ENCODE measurements around the gene TP73. TPM values are rescaled to one million over a fixed set of nuclear protein-coding genes. Genes with fewer than 3 reads are reported as not detected.

Gene TP73
- total RNA-seq, 2 donors from 2014 or later, result not detected

DNA sequence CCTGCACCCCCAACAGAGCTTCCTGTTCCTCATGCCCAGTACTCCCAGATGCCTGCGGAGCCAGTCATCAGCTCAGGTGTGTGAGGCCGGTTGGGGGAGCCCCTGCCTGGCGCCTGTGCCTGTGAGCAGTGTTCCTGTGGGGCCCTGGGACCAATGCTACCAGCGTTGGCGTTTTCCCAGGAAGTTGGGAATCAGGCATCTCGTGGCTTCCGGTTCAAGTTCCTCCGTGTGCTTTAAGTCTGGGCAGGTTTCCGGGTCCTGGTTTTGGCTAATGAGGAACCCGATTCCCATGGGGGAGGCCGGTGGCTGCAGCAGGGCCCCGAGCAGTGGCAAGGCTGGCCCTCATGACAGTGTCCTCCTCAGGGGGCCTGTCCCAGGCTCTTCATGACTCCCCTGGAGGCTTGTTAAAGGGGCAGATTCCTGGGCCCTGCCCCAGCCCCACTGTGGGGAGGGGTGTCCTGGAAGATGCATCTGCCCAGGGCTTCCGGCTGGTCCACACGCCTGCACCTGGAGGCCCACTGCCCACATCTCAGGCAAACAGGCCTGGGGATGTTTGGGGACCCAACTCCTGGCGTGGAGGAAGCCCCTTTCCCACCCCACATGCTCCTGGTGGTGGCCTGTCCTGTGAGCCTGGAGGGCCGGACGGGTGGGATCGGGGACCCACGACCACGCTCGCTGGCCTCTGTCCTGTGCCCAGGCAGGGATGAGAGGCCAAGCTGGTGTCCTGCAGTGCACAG is 26.2 kb downstream of the TP73 start:
- no peaks in the 10 kb centered on the region for H3K4me1 ChIP-seq (ENCODE audit: control insufficient read depth in 1 of 2, low read depth in 2 of 2)
- H3K9me3 ChIP-seq, result no peaks in the 10 kb centered on the region
- no peak overlapping the region for H3K27ac ChIP-seq
- no peaks in the 10 kb centered on the region for H3K36me3 ChIP-seq
- DNase-seq (ENCODE audit: low spot score), result no peak
- H3K27me3 ChIP-seq (replicated peaks; ENCODE audit: insufficient read depth), result no peaks in the 10 kb centered on the region
- TF ChIP-seq, protein P1, sequence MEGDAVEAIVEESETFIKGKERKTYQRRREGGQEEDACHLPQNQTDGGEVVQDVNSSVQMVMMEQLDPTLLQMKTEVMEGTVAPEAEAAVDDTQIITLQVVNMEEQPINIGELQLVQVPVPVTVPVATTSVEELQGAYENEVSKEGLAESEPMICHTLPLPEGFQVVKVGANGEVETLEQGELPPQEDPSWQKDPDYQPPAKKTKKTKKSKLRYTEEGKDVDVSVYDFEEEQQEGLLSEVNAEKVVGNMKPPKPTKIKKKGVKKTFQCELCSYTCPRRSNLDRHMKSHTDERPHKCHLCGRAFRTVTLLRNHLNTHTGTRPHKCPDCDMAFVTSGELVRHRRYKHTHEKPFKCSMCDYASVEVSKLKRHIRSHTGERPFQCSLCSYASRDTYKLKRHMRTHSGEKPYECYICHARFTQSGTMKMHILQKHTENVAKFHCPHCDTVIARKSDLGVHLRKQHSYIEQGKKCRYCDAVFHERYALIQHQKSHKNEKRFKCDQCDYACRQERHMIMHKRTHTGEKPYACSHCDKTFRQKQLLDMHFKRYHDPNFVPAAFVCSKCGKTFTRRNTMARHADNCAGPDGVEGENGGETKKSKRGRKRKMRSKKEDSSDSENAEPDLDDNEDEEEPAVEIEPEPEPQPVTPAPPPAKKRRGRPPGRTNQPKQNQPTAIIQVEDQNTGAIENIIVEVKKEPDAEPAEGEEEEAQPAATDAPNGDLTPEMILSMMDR (IDR thresholded peaks at IDR 0.05), result no peak
- ATAC-seq (ENCODE audit: insufficient number of reproducible peaks, low FRiP score, low read depth), result no peak
- H3K4me3 ChIP-seq, result no peak overlapping the region

DNA sequence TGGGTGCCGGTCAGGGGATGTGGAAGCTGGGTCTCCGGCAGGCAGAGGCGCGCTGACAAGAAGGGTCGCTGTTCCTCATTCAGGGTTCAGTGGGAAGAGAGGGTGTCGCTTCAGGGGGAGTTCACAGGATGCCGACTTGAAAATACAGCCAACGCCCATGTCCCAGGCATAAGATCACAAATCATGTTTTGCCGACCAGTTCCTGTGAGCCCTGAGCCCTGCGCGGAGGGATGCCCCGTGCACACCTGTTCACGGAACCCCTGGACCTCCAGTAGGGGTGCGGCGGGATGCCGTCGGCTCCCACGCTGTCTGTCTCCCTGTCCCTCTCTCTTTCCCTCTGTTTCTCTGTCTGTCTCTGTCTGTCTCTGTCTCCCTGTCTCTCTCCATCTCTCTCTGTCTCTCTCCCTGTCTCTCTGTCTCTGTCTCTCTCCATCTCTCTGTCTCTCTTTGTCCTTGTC is 26.8 kb downstream of the TP73 start:
- TF ChIP-seq, protein P1 (IDR thresholded peaks at IDR 0.05), result no peak
- H3K27me3 ChIP-seq (replicated peaks; ENCODE audit: insufficient read depth), result no peaks in the 10 kb centered on the region

DNA sequence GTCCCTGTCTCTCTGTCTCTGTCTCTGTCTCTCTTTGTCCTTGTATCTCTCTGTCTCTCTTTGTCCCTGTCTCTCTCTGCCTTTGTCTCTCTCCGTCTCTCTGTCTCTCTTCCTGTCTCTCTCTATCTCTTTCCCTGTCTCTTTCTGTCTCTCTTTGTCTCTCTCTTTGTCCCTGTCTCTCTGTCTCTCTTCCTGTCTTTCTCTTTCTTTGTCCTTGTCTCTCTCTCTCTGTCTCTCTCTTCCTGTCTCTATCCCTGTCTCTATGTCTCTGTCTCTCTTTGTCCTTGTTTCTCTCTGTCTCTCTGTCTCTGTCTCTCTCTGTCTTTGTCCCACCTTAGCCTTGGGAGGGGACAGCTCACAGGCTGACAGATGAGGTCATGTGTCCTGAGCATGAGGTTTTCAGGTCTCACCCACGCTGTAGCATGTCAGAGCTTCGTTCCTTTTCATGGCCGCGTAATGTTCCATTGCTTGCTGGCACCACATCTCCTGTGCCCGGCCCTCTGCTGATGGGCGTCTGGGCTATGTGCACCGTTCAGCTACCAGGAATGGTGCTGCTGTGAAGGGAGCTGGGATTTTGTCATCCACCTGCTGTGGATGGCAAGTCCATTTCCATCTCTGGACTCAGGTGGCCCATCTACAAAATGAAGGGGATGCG is 27.6 kb downstream of the TP73 start:
- Histone ChIP-seq H3K4me3 (no peak overlapping the region), H3K36me3 (no peaks in the 10 kb centered on the region), H3K27ac (no peak overlapping the region), H3K4me1 (ENCODE audit: control insufficient read depth in 1 of 2, low read depth in 2 of 2) (no peaks in the 10 kb centered on the region), H3K9me3 (no peaks in the 10 kb centered on the region), H3K27me3 (replicated peaks; ENCODE audit: insufficient read depth) (no peaks in the 10 kb centered on the region)
- DNase-seq (ENCODE audit: low spot score), result no peak
- ATAC-seq (ENCODE audit: insufficient number of reproducible peaks, low FRiP score, low read depth), result no peak
- TF ChIP-seq, protein P1 (IDR thresholded peaks at IDR 0.05), result no peak

More for the DNA sequence above, 26.8 kb downstream of the TP73 start:
- no peak for DNase-seq (ENCODE audit: low spot score)
- H3K4me1 ChIP-seq (ENCODE audit: control insufficient read depth in 1 of 2, low read depth in 2 of 2), result no peaks in the 10 kb centered on the region
- H3K9me3 ChIP-seq, result no peaks in the 10 kb centered on the region
- no peak overlapping the region for H3K27ac ChIP-seq
- H3K4me3 ChIP-seq, result no peak overlapping the region
- no peak for ATAC-seq (ENCODE audit: insufficient number of reproducible peaks, low FRiP score, low read depth)
- no peaks in the 10 kb centered on the region for H3K36me3 ChIP-seq

DNA sequence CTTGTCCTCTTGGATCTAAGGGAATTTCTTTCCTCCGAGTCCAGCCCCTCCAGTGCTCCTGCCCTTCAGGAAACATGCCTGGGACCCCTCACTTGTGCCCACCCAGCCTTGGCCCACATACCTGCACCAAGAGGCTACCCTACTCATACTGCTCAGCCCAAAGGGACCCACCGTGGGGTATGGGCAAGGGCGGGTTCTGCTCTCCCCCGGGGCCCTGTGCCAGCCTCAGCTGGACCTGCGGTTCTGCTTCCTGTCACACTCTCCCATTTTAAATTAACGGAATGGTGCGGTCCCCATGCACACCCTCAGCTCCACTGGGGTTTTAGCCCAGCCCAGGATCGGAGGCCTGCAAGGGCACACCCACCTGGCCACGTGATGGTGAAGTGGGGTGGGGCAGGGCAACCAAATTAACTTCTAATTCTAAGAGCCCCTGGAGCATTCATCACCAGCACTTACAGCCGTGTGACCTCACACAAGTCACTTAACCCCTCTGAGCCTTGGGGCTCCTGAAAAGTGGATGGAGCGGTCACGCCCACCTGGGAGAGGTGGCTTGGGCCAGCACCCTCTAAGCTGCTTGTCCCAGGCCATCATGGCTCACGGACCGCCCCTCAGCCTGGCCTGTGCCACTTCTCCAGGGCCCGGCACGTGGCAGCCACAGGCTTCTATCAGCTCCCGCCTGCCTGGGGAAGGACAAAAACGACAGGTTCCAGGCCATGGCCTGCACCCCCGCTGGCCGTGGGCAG is 28.3 kb downstream of the TP73 start:
- no peaks in the 10 kb centered on the region for H3K36me3 ChIP-seq
- H3K27me3 ChIP-seq (replicated peaks; ENCODE audit: insufficient read depth), result no peaks in the 10 kb centered on the region
- DNase-seq (ENCODE audit: low spot score) (no peak), ATAC-seq (ENCODE audit: insufficient number of reproducible peaks, low FRiP score, low read depth) (no peak)
- no peaks in the 10 kb centered on the region for H3K4me1 ChIP-seq (ENCODE audit: control insufficient read depth in 1 of 2, low read depth in 2 of 2)
- no peak overlapping the region for H3K4me3 ChIP-seq
- TF ChIP-seq, protein P1 (IDR thresholded peaks at IDR 0.05), result no peak
- H3K9me3 ChIP-seq, result no peaks in the 10 kb centered on the region
- H3K27ac ChIP-seq, result no peak overlapping the region

Data from thoracic aorta (tissue), 2 donors.